T-cell (primary cell): ENCODE results near the gene AHSG. TPM values are rescaled to one million over a fixed set of nuclear protein-coding genes. Genes with fewer than 3 reads are reported as not detected.
"Not testable (repeated sequence)": the region's sequence is repeated elsewhere in the genome, so short reads cannot be mapped to it uniquely, and the experiment has no call there.

Experiments
- ATAC-seq, 4 experiments: fragments of 200-7000 bp in 3 of 4; fragments of 150-1000 bp in 1 of 4; cut with Tn5 transposase; replicated peaks in 1 of 4; 1 replicate in 3 of 4; 2 replicates in 1 of 4; pipeline ENCODE4 v1.10.0; 2021; ENCODE audit warnings: moderate library complexity in 3 of 4, mild to moderate bottlenecking in 2 of 4, moderate number of reproducible peaks in 1 of 4
- CTCF ChIA-PET, 2 donors: fragments of 300-600 bp; sonication (Branson Sonifier 250); formaldehyde crosslinking; loops; one replicate each; lab custom pipeline; 2022; ENCODE audit warnings: antibody characterized with exemption in 2 of 2; lab: Charles Lee
- POLR2A ChIA-PET, 2 donors: fragments of 300-600 bp; sonication (Branson Sonifier 250); formaldehyde crosslinking; loops; one replicate each; lab custom pipeline; 2022; ENCODE audit warnings: antibody characterized with exemption in 2 of 2; lab: Charles Lee
- DNase-seq, 35 experiments: peaks; one replicate each; pipeline versions ENCODE4 v3.0.0 to v3.0.0-alpha.2; 2013 to 2023
- H3K27ac ChIP-seq: one replicate; pipeline ENCODE4 v1.5.1; 2013; ENCODE audit warnings: low read length
- H3K27me3 ChIP-seq, 2 experiments: replicated peaks in 1 of 2; 1 replicate in 1 of 2; 2 replicates in 1 of 2; pipeline versions ENCODE4 v1.6.1 to v1.7.0; 2013; ENCODE audit warnings: low read length in 1 of 2, mixed read lengths in 1 of 2; ENCODE audit not compliant: control insufficient read depth in 2 of 2, insufficient read depth in 2 of 2; ENCODE audit errors: extremely low read depth in 1 of 2
- H3K36me3 ChIP-seq, 2 donors: 1 replicate in 1 of 2; 2 replicates in 1 of 2; pipeline versions ENCODE4 v1.6.1 to v1.7.0; 2013; ENCODE audit warnings: low read length in 1 of 2; ENCODE audit not compliant: control insufficient read depth in 2 of 2, insufficient read depth in 1 of 2; ENCODE audit errors: extremely low read depth in 1 of 2
- H3K4me1 ChIP-seq, 2 experiments: 1 replicate in 1 of 2; 2 replicates in 1 of 2; pipeline versions ENCODE4 v1.6.1 to v1.7.0; 2013; ENCODE audit warnings: low read length in 2 of 2, mixed read lengths in 1 of 2; ENCODE audit not compliant: insufficient read depth in 2 of 2, control insufficient read depth in 1 of 2; ENCODE audit errors: extremely low read depth in 1 of 2
- H3K4me3 ChIP-seq, 2 donors: 1 replicate in 1 of 2; 2 replicates in 1 of 2; pipeline versions ENCODE4 v1.5.1 to v1.7.0; 2013; ENCODE audit warnings: mild to moderate bottlenecking in 2 of 2, low read length in 1 of 2, moderate library complexity in 1 of 2; ENCODE audit not compliant: control insufficient read depth in 1 of 2; ENCODE audit errors: extremely low read depth in 1 of 2
- H3K9me3 ChIP-seq: 2 replicates; pipeline ENCODE4 v1.7.0; 2013
- H3K27ac Mint-ChIP-seq, 2 donors: one replicate each; pipeline ENCODE4 v1.8.0; 2020 to 2021; ENCODE audit warnings: mild to moderate bottlenecking in 2 of 2, mixed read lengths in 2 of 2
- H3K27me3 Mint-ChIP-seq, 2 donors: one replicate each; pipeline ENCODE4 v1.8.0; 2021 to 2022; ENCODE audit warnings: mixed read lengths in 2 of 2
- H3K36me3 Mint-ChIP-seq: one replicate; pipeline ENCODE4 v1.8.0; 2021; ENCODE audit warnings: mixed read lengths
- H3K4me1 Mint-ChIP-seq, 3 donors: one replicate each; pipeline ENCODE4 v1.8.0; 2020 to 2022; ENCODE audit warnings: mixed read lengths in 3 of 3, mild to moderate bottlenecking in 1 of 3
- H3K4me3 Mint-ChIP-seq, 3 donors: one replicate each; pipeline ENCODE4 v1.8.0; 2020 to 2022; ENCODE audit warnings: mild to moderate bottlenecking in 3 of 3, mixed read lengths in 3 of 3, moderate library complexity in 3 of 3
- H3K9me3 Mint-ChIP-seq, 3 donors: one replicate each; pipeline ENCODE4 v1.8.0; 2020 to 2022; ENCODE audit warnings: mixed read lengths in 3 of 3
- WGBS: methylation state at CpG from one replicate; pipeline ENCODE4 v1.1.5; 2013; ENCODE audit warnings: missing lambda C conversion rate; ENCODE audit not compliant: insufficient coverage; 5-methylcytosine and 5-hydroxymethylcytosine counted together
- total RNA-seq, 35 experiments: library from RNA in 6 of 35; stranded (reverse) in 6 of 35; fragments of 120-200 nt in 1 of 35; gene quantifications; one replicate each; pipeline versions ENCODE4 v1.2.1 to v1.2.4 and lab custom pipeline; 2013 to 2026

AHSG gene
- total RNA-seq, 5 donors from 2014 or later (not counting 1 experiment from before 2014, with no cell fraction given), result 1.8 to 1.9 (median 1.9) TPM; not detected in 2

DNA sequence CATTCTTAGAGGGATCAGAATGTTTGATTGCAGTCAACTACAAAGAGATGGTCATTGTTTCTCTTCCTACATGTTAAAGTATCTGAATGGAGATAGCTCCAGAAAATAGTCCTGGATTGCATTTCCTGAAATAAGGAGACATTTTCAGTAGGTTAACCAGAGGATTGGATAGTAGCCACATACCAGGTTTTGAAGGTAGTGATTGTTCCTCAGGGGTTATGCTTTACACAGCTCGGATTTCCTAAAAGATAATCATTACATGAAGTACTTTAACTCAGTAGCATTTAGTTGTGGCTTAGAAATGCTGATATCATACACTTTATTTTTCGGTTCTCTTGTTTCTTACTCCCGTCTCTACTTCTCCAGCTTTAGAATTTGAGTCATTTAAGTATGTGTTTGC is 32.1 kb upstream of the AHSG start:
- no peaks in the 10 kb centered on the region for H3K9me3 ChIP-seq
- Mint-ChIP-seq H3K4me1 (peaks cover 0 to 8% (median 3%) of the 10 kb centered on the region in 3 donors), H3K9me3 (no peaks in the 10 kb centered on the region), H3K27me3 (no peaks in the 10 kb centered on the region), H3K4me3 (no peak overlapping the region), H3K27ac (no peak overlapping the region), H3K36me3 (peaks cover 77% of the 10 kb centered on the region)
- WGBS, result no CpG with 5 or more reads among the region's 3 CpGs
- H3K4me3 ChIP-seq, result no peak overlapping the region
- POLR2A ChIA-PET, result interaction anchor here in 1 of 2 donors (0.5 kb wide), 1 partner anchor 64 kb away, joined by 3 read pairs; no protein-coding TSS in a partner anchor
- CTCF ChIA-PET, result interaction anchor here in 1 of 2 donors (0.5 kb wide), 1 partner anchor 997 kb away, joined by 3 read pairs; no protein-coding TSS in a partner anchor
- DNase-seq (no peak), ATAC-seq (no peak)
- no peak overlapping the region for H3K27ac ChIP-seq
- H3K4me1 ChIP-seq, result no peaks in the 10 kb centered on the region
- H3K27me3 ChIP-seq, result no peaks in the 10 kb centered on the region
- H3K36me3 ChIP-seq, result peaks cover 13 to 79% of the 10 kb centered on the region in 2 donors

DNA sequence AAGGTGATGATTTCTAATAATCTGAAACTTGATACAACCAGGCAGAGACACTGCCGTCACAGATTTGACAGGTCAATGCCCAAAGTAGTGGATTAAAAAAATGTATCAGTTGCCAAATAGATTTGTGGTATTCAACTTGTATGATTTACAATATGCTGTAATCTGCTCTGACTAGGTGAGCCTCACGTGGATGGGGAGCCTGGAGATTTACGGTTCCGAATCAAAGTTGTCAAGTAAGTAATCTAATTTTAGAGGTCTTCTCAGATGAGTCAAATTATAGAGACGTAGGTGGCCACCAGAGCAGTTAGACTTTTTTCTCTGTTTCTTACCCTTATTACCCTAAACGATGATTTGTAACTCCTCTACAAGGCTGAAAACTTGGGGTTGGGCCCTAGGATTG is 30.3 kb upstream of the AHSG start:
- Histone ChIP-seq H3K36me3 (peaks cover 13 to 71% of the 10 kb centered on the region in 2 donors), H3K27me3 (no peaks in the 10 kb centered on the region), H3K9me3 (no peaks in the 10 kb centered on the region), H3K4me1 (no peaks in the 10 kb centered on the region), H3K4me3 (no peak overlapping the region), H3K27ac (no peak overlapping the region)
- no peaks in the 10 kb centered on the region for H3K4me1 Mint-ChIP-seq
- POLR2A ChIA-PET, result interaction anchor here in 1 of 2 donors (1.1 kb wide), 1 partner anchor 12 kb away, joined by 4 read pairs; the partner anchor contains the start of gene DNAJB11
- no peak for DNase-seq
- no peaks in the 10 kb centered on the region for H3K9me3 Mint-ChIP-seq
- CTCF ChIA-PET, result interaction anchor here (0.6 to 1.2 kb wide), 2 partner anchors 13 to 15 kb away, joined by 5 read pairs; no protein-coding TSS in a partner anchor
- no peak overlapping the region for H3K27ac Mint-ChIP-seq
- H3K27me3 Mint-ChIP-seq, result no peaks in the 10 kb centered on the region
- H3K4me3 Mint-ChIP-seq, result no peak overlapping the region
- no peak for ATAC-seq
- 100% methylated on average over 1 of the region's 6 CpGs for WGBS
- peaks cover 69% of the 10 kb centered on the region for H3K36me3 Mint-ChIP-seq

DNA sequence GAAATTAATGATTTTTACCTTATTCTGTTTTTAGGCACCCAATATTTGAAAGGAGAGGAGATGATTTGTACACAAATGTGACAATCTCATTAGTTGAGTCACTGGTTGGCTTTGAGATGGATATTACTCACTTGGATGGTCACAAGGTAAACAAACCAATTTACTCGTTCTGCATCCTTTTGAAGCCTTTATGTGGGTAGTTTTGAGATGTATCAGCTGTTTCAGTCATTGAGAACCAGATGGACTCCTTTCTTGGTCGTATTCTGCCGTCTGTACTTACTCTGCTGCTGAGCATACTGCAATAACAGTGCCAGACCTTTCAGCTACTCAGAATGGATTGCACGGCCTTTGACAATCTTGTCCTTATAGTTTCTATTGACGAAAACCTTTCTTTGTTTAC is 29.0 kb upstream of the AHSG start:
- Mint-ChIP-seq H3K27ac (no peak overlapping the region), H3K27me3 (no peaks in the 10 kb centered on the region), H3K4me3 (no peak overlapping the region), H3K9me3 (no peaks in the 10 kb centered on the region), H3K36me3 (peaks cover 58% of the 10 kb centered on the region), H3K4me1 (peaks cover 0 to 6% (median 5%) of the 10 kb centered on the region in 3 donors)
- ATAC-seq (no peak), DNase-seq (no peak)
- Histone ChIP-seq H3K9me3 (no peaks in the 10 kb centered on the region), H3K27ac (no peak overlapping the region), H3K36me3 (peaks cover 13 to 69% of the 10 kb centered on the region in 2 donors), H3K27me3 (no peaks in the 10 kb centered on the region), H3K4me3 (no peak overlapping the region), H3K4me1 (no peaks in the 10 kb centered on the region)
- ChIA-PET CTCF (interaction anchor here in 1 of 2 donors (0.7 to 0.9 kb wide), 2 partner anchors 30 to 641 kb away, joined by 3 to 4 read pairs; no protein-coding TSS in a partner anchor), POLR2A (interaction anchor here (0.6 to 1.0 kb wide), 3 partner anchors 14 to 29 kb away, joined by 3 read pairs; no protein-coding TSS in a partner anchor)
- WGBS, result 54% methylated on average over 2 of the region's 5 CpGs

DNA sequence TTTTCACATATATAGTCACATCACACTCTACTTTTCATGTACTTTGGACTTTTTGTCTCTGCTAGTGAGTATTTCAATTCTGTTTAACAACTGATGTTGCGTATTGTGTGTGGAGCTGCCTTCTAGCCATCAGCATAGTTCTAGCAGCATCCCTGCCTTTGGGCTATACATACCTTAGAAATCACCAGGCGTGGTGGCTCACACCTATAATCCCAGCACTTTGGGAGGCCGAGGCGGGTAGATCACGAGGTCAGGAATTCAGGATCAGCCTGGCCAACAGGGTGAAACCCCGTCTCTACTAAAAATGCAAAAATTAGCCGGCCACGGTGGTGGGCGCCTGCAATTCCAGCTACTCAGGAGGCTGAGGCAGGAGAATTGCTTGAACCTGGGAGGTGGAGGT is 26.6 kb upstream of the AHSG start:
- POLR2A ChIA-PET, result interaction anchor here in 1 of 2 donors (0.5 kb wide), 1 partner anchor 10 kb away, joined by 5 read pairs; no protein-coding TSS in a partner anchor
- H3K9me3 Mint-ChIP-seq, H3K4me3 ChIP-seq, H3K27ac Mint-ChIP-seq, ATAC-seq, H3K27me3 ChIP-seq, H3K9me3 ChIP-seq, H3K4me3 Mint-ChIP-seq, H3K27me3 Mint-ChIP-seq, DNase-seq, H3K27ac ChIP-seq, H3K4me1 ChIP-seq, CTCF ChIA-PET: not testable (repeated sequence)
- Mint-ChIP-seq H3K36me3 (peaks cover 41% of the 10 kb centered on the region), H3K4me1 (peaks cover 8 to 25% (median 23%) of the 10 kb centered on the region in 3 donors)
- WGBS, result 83% methylated on average over 6 of the region's 9 CpGs
- H3K36me3 ChIP-seq, result peaks cover 10 to 46% of the 10 kb centered on the region in 2 donors

DNA sequence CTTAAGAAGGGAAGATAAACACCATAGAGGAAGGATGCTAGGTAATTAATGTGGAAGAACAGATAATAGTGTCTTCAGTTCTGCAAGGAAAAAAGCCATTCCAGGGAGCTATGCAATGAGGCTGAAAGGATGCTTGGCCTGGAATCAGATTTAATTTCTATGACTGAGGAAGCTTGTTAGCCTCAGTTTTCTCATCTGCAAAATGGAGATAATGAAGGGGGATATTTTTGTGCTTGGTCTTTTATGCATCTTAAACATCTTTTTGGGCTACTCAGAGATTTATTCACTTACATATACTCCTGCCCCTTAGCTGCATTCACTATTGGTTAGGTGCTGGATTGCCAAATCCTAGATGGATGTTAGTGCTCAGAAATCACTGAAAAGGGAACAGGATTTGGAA is 25.7 kb upstream of the AHSG start:
- H3K27ac Mint-ChIP-seq, result no peak overlapping the region
- CTCF ChIA-PET, result interaction anchor here (0.6 to 1.3 kb wide), 2 partner anchors 30 to 604 kb away, joined by 3 read pairs; no protein-coding TSS in a partner anchor
- H3K27me3 Mint-ChIP-seq, result no peaks in the 10 kb centered on the region
- peaks cover 6 to 38% of the 10 kb centered on the region in 2 donors for H3K36me3 ChIP-seq
- H3K9me3 ChIP-seq, result no peaks in the 10 kb centered on the region
- no peaks in the 10 kb centered on the region for H3K9me3 Mint-ChIP-seq
- no peak overlapping the region for H3K4me3 Mint-ChIP-seq
- DNase-seq (no peak), ATAC-seq (no peak)
- no peak overlapping the region for H3K27ac ChIP-seq
- no peaks in the 10 kb centered on the region for H3K27me3 ChIP-seq
- no peaks in the 10 kb centered on the region for H3K4me1 ChIP-seq
- POLR2A ChIA-PET, result no interaction called here
- peaks cover 8 to 25% (median 23%) of the 10 kb centered on the region in 3 donors for H3K4me1 Mint-ChIP-seq
- H3K36me3 Mint-ChIP-seq, result peaks cover 31% of the 10 kb centered on the region
- no peak overlapping the region for H3K4me3 ChIP-seq

DNA sequence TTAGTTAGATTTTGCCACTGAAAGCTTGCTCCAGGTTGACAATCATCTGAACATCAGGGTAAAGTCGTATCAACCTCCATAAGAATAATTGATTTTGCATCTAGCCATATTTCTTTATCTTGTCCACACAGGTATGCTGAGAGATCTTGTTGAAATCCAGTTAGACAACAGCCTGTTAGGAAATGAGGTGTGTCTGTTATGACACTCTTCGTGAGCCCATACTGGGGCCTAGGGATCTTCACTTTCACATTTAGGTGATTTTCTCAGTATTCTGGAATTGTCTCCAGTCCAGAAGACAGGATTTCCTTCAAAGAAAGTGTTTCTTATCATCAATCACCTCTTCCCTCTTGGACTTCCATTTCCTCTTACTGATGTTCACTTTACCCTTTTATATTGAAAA is 24.2 kb upstream of the AHSG start:
- Histone ChIP-seq H3K27ac (no peak overlapping the region), H3K27me3 (no peaks in the 10 kb centered on the region), H3K4me3 (no peak overlapping the region), H3K9me3 (no peaks in the 10 kb centered on the region), H3K4me1 (no peaks in the 10 kb centered on the region), H3K36me3 (peaks cover 6 to 23% of the 10 kb centered on the region in 2 donors)
- Mint-ChIP-seq H3K9me3 (no peaks in the 10 kb centered on the region), H3K4me1 (peaks cover 8 to 25% (median 23%) of the 10 kb centered on the region in 3 donors), H3K27ac (peak overlapping the region; percentile 23 to 54), H3K36me3 (peaks cover 22% of the 10 kb centered on the region), H3K27me3 (no peaks in the 10 kb centered on the region), H3K4me3 (no peak overlapping the region)
- ChIA-PET POLR2A (interaction anchor here in 1 of 2 donors (0.6 kb wide), 1 partner anchor 653 kb away, joined by 3 read pairs; no protein-coding TSS in a partner anchor), CTCF (interaction anchor here (0.6 to 2.7 kb wide), 2 partner anchors 28 to 176 kb away, joined by 3 to 8 read pairs; no protein-coding TSS in a partner anchor)
- ATAC-seq, result no peak
- DNase-seq, result no peak
- no CpG with 5 or more reads among the region's 2 CpGs for WGBS
